Measurements from ENCODE around the gene METTL15.

DNA sequence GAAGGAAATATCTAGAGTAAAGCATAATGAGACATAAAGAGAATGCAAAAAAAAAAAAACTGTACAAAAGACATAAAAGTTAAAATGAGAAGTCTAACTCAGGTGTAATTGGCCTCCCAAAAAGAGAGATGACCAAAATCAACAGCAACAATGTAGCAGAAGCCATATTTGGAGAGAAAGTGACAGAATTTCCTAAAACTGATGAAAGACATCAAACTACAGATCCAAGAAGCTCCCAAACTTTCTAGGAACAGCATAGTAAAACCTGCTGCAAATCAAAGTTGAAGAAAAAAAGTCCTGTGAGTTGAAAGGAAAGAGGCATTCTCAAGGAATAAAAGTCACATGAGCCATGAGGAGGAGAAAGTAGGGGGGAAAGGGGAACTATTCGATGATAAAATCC is 231.3 kb downstream of the METTL15 start:
- TF ChIP-seq L3MBTL2 (conservative IDR thresholded peaks at IDR 0.05): no peak
- TF ChIP-seq ZNF384 (IDR thresholded peaks at IDR 0.05): no peak
- TF ChIP-seq FOXA1 (IDR thresholded peaks at IDR 0.05): no peak
- TF ChIP-seq NFRKB (IDR thresholded peaks at IDR 0.05): no peak
- no peak for TF ChIP-seq SP1 (IDR thresholded peaks at IDR 0.05)
- TF ChIP-seq HDGF (IDR thresholded peaks at IDR 0.05; ENCODE audit: borderline replicate concordance): no peak
- no peak for TF ChIP-seq FOXK2 (IDR thresholded peaks at IDR 0.05)
